Kidney (tissue), 14 donors: ENCODE data around the gene PFKL. TPM values are rescaled to one million over a fixed set of nuclear protein-coding genes. Genes with fewer than 3 reads are reported as not detected.
A peak's percentile ranks its signal among the peaks of the same experiment; 100 is the strongest.

Experiments
- DNase-seq, 5 donors: peaks; one replicate each; pipeline ENCODE4 v3.0.0-alpha.2; 2013 to 2020
- FAIRE-seq: peaks from 2 replicates; lab custom pipeline; 2012; peaks lifted over from hg19 to GRCh38; lab: Jason Lieb, UNC
- H3K27ac ChIP-seq, 2 donors: one replicate each; pipeline ENCODE4 v1.7.0; 2013; ENCODE audit warnings: low read depth in 2 of 2, low read length in 2 of 2, inconsistent platforms in 1 of 2
- H3K27me3 ChIP-seq: one replicate; pipeline ENCODE4 v1.7.1; 2013; ENCODE audit warnings: low read length, inconsistent platforms; ENCODE audit not compliant: control insufficient read depth, insufficient read depth
- H3K36me3 ChIP-seq, 3 donors: one replicate each; pipeline versions ENCODE4 v1.7.0 to v1.7.1; 2013; ENCODE audit warnings: low read length in 3 of 3, control low read depth in 1 of 3, inconsistent platforms in 1 of 3; ENCODE audit not compliant: insufficient read depth in 3 of 3, control insufficient read depth in 2 of 3
- H3K4me1 ChIP-seq, 3 donors: one replicate each; pipeline versions ENCODE4 v1.7.0 to v1.7.1; 2013; ENCODE audit warnings: low read length in 3 of 3, inconsistent platforms in 1 of 3, low read depth in 1 of 3; ENCODE audit not compliant: control insufficient read depth in 2 of 3, insufficient read depth in 2 of 3
- H3K4me3 ChIP-seq, 3 donors: one replicate each; pipeline versions ENCODE4 v1.7.0 to v1.8.1; 2013; ENCODE audit warnings: low read length in 3 of 3, control low read depth in 1 of 3, inconsistent platforms in 1 of 3
- H3K9ac ChIP-seq, 3 donors: one replicate each; pipeline versions ENCODE4 v1.7.0 to v1.7.1; 2013; ENCODE audit warnings: low read length in 3 of 3, control low read depth in 1 of 3, inconsistent platforms in 1 of 3
- H3K9me3 ChIP-seq, 3 donors: one replicate each; pipeline versions ENCODE4 v1.7.0 to v1.7.1; 2013; ENCODE audit warnings: low read length in 3 of 3, control low read depth in 1 of 3, inconsistent platforms in 1 of 3; ENCODE audit not compliant: control insufficient read depth in 2 of 3, insufficient read depth in 1 of 3
- intact Hi-C: fragments of 100-400 bp; cut with DNase I; formaldehyde crosslinking; loops from one replicate; pipeline ENCODE4 v1.11.1; 2022
- polyA plus RNA-seq: library from polyadenylated mRNA; stranded (reverse); fragments of 350-450 nt; fragmentation: Illumina TruSeq; extraction: RNeasy Lipid Tissue Mini Kit (QIAGEN cat#74804); gene quantifications from one replicate; pipeline ENCODE4 v1.2.3, GENCODE V29; 2014; ENCODE audit warnings: low read depth, low replicate concordance; ENCODE audit not compliant: insufficient read depth
- total RNA-seq: library from RNA; stranded (reverse); fragmentation: NEBNext Ultra II Directional; extraction: Animal tissue kit (Norgen Biotek cat#: 25700); gene quantifications from one replicate; pipeline ENCODE4 v1.2.1, GENCODE V29; 2021
- TF ChIP-seq, protein P1 (sequence below): IDR thresholded peaks from 3 replicates; pipeline ENCODE4 v1.5.1; 2012; ENCODE audit warnings: mild to moderate bottlenecking, moderate library complexity, borderline replicate concordance; ENCODE audit not compliant: insufficient read depth; ENCODE audit errors: extremely low read depth
- donor health status: control.
- donor health status: control.
- donor health status: control.
- donor health status: control.
- donor health status: control.
- donor health status: DM: yes; HTN: yes; CAD: no.
- donor health status: Normal renal cell carcinoma (clear cell type).

The PFKL gene
- total and polyA plus RNA-seq, 2 donors from 2014 or later = 155 to 197 TPM

- no peak for FAIRE-seq
- no peaks in the 10 kb centered on the region for H3K27me3 ChIP-seq
- TF ChIP-seq, protein P1, sequence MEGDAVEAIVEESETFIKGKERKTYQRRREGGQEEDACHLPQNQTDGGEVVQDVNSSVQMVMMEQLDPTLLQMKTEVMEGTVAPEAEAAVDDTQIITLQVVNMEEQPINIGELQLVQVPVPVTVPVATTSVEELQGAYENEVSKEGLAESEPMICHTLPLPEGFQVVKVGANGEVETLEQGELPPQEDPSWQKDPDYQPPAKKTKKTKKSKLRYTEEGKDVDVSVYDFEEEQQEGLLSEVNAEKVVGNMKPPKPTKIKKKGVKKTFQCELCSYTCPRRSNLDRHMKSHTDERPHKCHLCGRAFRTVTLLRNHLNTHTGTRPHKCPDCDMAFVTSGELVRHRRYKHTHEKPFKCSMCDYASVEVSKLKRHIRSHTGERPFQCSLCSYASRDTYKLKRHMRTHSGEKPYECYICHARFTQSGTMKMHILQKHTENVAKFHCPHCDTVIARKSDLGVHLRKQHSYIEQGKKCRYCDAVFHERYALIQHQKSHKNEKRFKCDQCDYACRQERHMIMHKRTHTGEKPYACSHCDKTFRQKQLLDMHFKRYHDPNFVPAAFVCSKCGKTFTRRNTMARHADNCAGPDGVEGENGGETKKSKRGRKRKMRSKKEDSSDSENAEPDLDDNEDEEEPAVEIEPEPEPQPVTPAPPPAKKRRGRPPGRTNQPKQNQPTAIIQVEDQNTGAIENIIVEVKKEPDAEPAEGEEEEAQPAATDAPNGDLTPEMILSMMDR = no peak
Measured at GRCh38 chr21:44376606-44377005, 76.8 kb downstream of the PFKL start.

More at GRCh38 chr21:44376606-44377005, 76.8 kb downstream of the PFKL start:
- H3K4me3 ChIP-seq = no peak overlapping the region
- no peaks in the 10 kb centered on the region for H3K9me3 ChIP-seq
- peak in 1 of 5 donors; percentile 32 for DNase-seq
- H3K4me1 ChIP-seq = no peaks in the 10 kb centered on the region
- intact Hi-C loops = no loop called here
- H3K9ac ChIP-seq = no peak overlapping the region
- H3K27ac ChIP-seq = no peak overlapping the region
- no peaks in the 10 kb centered on the region for H3K36me3 ChIP-seq

Other genes starting within 250 kb of the PFKL start
- 8.1 TPM for gene PWP2, start 192.7 kb upstream of the PFKL start, total RNA-seq
- 0.84 TPM for gene PWP2, start 192.7 kb upstream of the PFKL start, polyA plus RNA-seq
- 15.8 TPM for gene GATD3, start 166.4 kb upstream of the PFKL start, total RNA-seq
- 18.3 TPM for gene GATD3, start 166.4 kb upstream of the PFKL start, polyA plus RNA-seq
- gene ICOSLG, start 59.1 kb upstream of the PFKL start, total RNA-seq = 10.2 TPM
- 3.0 TPM for gene ICOSLG, start 59.1 kb upstream of the PFKL start, polyA plus RNA-seq
- not detected for gene DNMT3L, start 38.2 kb upstream of the PFKL start, total RNA-seq
- gene DNMT3L, start 38.2 kb upstream of the PFKL start, polyA plus RNA-seq = 0.47 TPM
- 0.25 TPM for gene AIRE, start 14.2 kb upstream of the PFKL start, total RNA-seq
- 0.09 TPM for gene AIRE, start 14.2 kb upstream of the PFKL start, polyA plus RNA-seq
- gene CFAP410, start 39.3 kb downstream of the PFKL start, total RNA-seq = 23.3 TPM
- gene CFAP410, start 39.3 kb downstream of the PFKL start, polyA plus RNA-seq = 45.3 TPM
- 11.5 TPM for gene TRPM2, start 53.6 kb downstream of the PFKL start, total RNA-seq
- gene TRPM2, start 53.6 kb downstream of the PFKL start, polyA plus RNA-seq = 2.0 TPM
- gene LRRC3, start 155.5 kb downstream of the PFKL start, total RNA-seq = 1.4 TPM
- gene LRRC3, start 155.5 kb downstream of the PFKL start, polyA plus RNA-seq = 0.60 TPM
- not detected for gene KRTAP10-1, start 240.1 kb downstream of the PFKL start, total RNA-seq
- not detected for gene KRTAP10-1, start 240.1 kb downstream of the PFKL start, polyA plus RNA-seq